HepG2 (cell line): ENCODE measurements around the gene SELENOV. TPM values are rescaled to one million over a fixed set of nuclear protein-coding genes. Genes with fewer than 3 reads are reported as not detected.
A peak's percentile ranks its signal among the peaks of the same experiment; 100 is the strongest.

Experiments
- BHLHE40 ChIP-seq: IDR thresholded peaks from 2 replicates; pipeline ENCODE4 v1.6.1; 2011; ENCODE audit warnings: low read length, improper control_type of control experiment
- CREB1 ChIP-seq, 2 experiments: fragments of 450-650 bp in 1 of 2; IDR thresholded peaks; 2 replicates each; pipeline ENCODE4 v1.6.1; 2016 to 2017; ENCODE audit warnings: control low read depth in 1 of 2, mild to moderate bottlenecking in 1 of 2, missing compliant biosample characterization in 1 of 2, missing genetic modification characterization in 1 of 2
- EED ChIP-seq: sonication (generic); formaldehyde crosslinking; IDR thresholded peaks from 2 replicates; pipeline ENCODE4 v1.5.0; 2020; ENCODE audit warnings: mild to moderate bottlenecking, missing genetic modification reagents
- HNRNPLL ChIP-seq: fragments of 200-400 bp; formaldehyde crosslinking; IDR thresholded peaks from 2 replicates; pipeline ENCODE4 v1.6.1; 2017; ENCODE audit warnings: mild to moderate bottlenecking, low read depth, low read length; ENCODE audit not compliant: poor library complexity, severe bottlenecking
- IRF2 ChIP-seq: IDR thresholded peaks from 2 replicates; pipeline ENCODE4 v1.6.1; 2018; ENCODE audit warnings: missing genetic modification reagents, missing compliant biosample characterization
- JUN ChIP-seq: sonication (generic); formaldehyde crosslinking; IDR thresholded peaks from 2 replicates; pipeline ENCODE4 v1.4.0; 2020; ENCODE audit warnings: mild to moderate bottlenecking, missing genetic modification reagents
- KDM3A ChIP-seq: IDR thresholded peaks from 2 replicates; pipeline ENCODE4 v1.6.1; 2018; ENCODE audit warnings: low read depth, missing compliant biosample characterization
- NFE2L2 ChIP-seq: fragments of 150-350 bp; IDR thresholded peaks from 2 replicates; pipeline ENCODE4 v1.6.1; 2014; ENCODE audit warnings: low read length
- NPAS2 ChIP-seq: sonication (generic); formaldehyde crosslinking; IDR thresholded peaks from 2 replicates; pipeline ENCODE4 v1.8.0; 2022; ENCODE audit warnings: mild to moderate bottlenecking, missing genetic modification reagents, borderline replicate concordance
- NR3C1 ChIP-seq: sonication (generic); formaldehyde crosslinking; IDR thresholded peaks from 2 replicates; pipeline ENCODE4 v1.4.0; 2020; ENCODE audit warnings: missing genetic modification reagents
- RARA ChIP-seq: IDR thresholded peaks from 2 replicates; pipeline ENCODE4 v1.6.1; 2016; ENCODE audit warnings: missing genetic modification reagents, missing compliant biosample characterization
- RBFOX2 ChIP-seq: fragments of 200-400 bp; formaldehyde crosslinking; IDR thresholded peaks from 2 replicates; pipeline ENCODE4 v1.6.1; 2017; ENCODE audit warnings: low read depth, mild to moderate bottlenecking, low read length
- RCOR2 ChIP-seq: IDR thresholded peaks from 2 replicates; pipeline ENCODE4 v1.6.1; 2016; ENCODE audit warnings: missing biosample characterization, missing genetic modification reagents
- RFX3 ChIP-seq: IDR thresholded peaks from 2 replicates; pipeline ENCODE4 v1.6.1; 2016; ENCODE audit warnings: missing biosample characterization, missing genetic modification reagents
- SATB2 ChIP-seq: sonication (generic); formaldehyde crosslinking; IDR thresholded peaks from 2 replicates; pipeline ENCODE4 v1.5.0; 2020; ENCODE audit warnings: missing genetic modification reagents
- SMAD1 ChIP-seq: sonication (generic); formaldehyde crosslinking; IDR thresholded peaks from 2 replicates; pipeline ENCODE4 v1.4.0; 2020; ENCODE audit warnings: missing genetic modification reagents, low read depth, mild to moderate bottlenecking, borderline replicate concordance
- TRIM22 ChIP-seq: fragments of 450-650 bp; IDR thresholded peaks from 2 replicates; pipeline ENCODE4 v1.6.1; 2017
- ZBTB20 ChIP-seq: sonication (generic); formaldehyde crosslinking; IDR thresholded peaks from 2 replicates; pipeline ENCODE4 v1.8.1; 2023; ENCODE audit warnings: missing genetic modification reagents, low read depth, mild to moderate bottlenecking, borderline replicate concordance
- ZBTB37 ChIP-seq: sonication (generic); formaldehyde crosslinking; IDR thresholded peaks from 2 replicates; pipeline ENCODE4 v1.4.0; 2020; ENCODE audit warnings: mild to moderate bottlenecking, missing genetic modification reagents
- ZNF331 ChIP-seq: sonication (generic); formaldehyde crosslinking; IDR thresholded peaks from 2 replicates; pipeline ENCODE4 v1.4.0; 2020; ENCODE audit warnings: missing genetic modification reagents
- ZNF343 ChIP-seq: sonication (generic); formaldehyde crosslinking; IDR thresholded peaks from 2 replicates; pipeline ENCODE4 v1.4.0; 2020; ENCODE audit warnings: mild to moderate bottlenecking, missing genetic modification reagents
- ZNF652 ChIP-seq: IDR thresholded peaks from 2 replicates; pipeline ENCODE4 v1.6.1; 2016; ENCODE audit warnings: low read depth, borderline replicate concordance
- ZNF660 ChIP-seq: sonication (generic); formaldehyde crosslinking; IDR thresholded peaks from 2 replicates; pipeline ENCODE4 v1.5.1; 2020; ENCODE audit warnings: mild to moderate bottlenecking, low read depth, missing genetic modification reagents, borderline replicate concordance
- ZNF7 ChIP-seq: IDR thresholded peaks from 2 replicates; pipeline ENCODE4 v1.6.1; 2016; ENCODE audit warnings: missing biosample characterization, missing genetic modification reagents
- ZNF720 ChIP-seq: sonication (generic); formaldehyde crosslinking; IDR thresholded peaks from 2 replicates; pipeline ENCODE4 v1.4.0; 2020; ENCODE audit warnings: missing genetic modification reagents
- ZNF780A ChIP-seq: sonication (generic); formaldehyde crosslinking; IDR thresholded peaks from 2 replicates; pipeline ENCODE4 v1.8.0; 2022; ENCODE audit warnings: mild to moderate bottlenecking, missing genetic modification reagents, moderate library complexity
- ZNF878 ChIP-seq: sonication (generic); formaldehyde crosslinking; IDR thresholded peaks from 2 replicates; pipeline ENCODE4 v1.8.1; 2023; ENCODE audit warnings: mild to moderate bottlenecking, missing genetic modification reagents, moderate library complexity
- ZSCAN22 ChIP-seq: sonication (generic); formaldehyde crosslinking; IDR thresholded peaks from 2 replicates; pipeline ENCODE4 v1.4.0; 2020; ENCODE audit warnings: mild to moderate bottlenecking, missing genetic modification reagents
- polyA plus RNA-seq, 8 experiments: library from polyadenylated mRNA; depleted of rRNA in 3 of 8; stranded (reverse) in 7 of 8; unstranded in 1 of 8; fragments of >200 nt; fragmentation: Illumina TruSeq in 4 of 8; extraction: Trizol in 4 of 8; gene quantifications; 2 replicates each; pipeline versions ENCODE4 v1.2.1 to v1.2.3, GENCODE V29; 2011 to 2016; ENCODE audit warnings: low read depth in 4 of 8, missing spikeins in 1 of 8, mixed read lengths in 1 of 8; ENCODE audit not compliant: insufficient read depth in 1 of 8
- total RNA-seq, 5 experiments: library from RNA; depleted of rRNA; stranded (reverse); fragments of >200 nt; fragmentation: Illumina TruSeq; extraction: Trizol; gene quantifications; 2 replicates each; pipeline ENCODE4 v1.2.3, GENCODE V29; 2016; ENCODE audit warnings: low read depth in 1 of 5
- TF ChIP-seq, protein P1 (sequence below): IDR thresholded peaks from 2 replicates; pipeline ENCODE4 v1.6.1; 2016; ENCODE audit warnings: mild to moderate bottlenecking

The SELENOV gene
- total and polyA plus RNA-seq, 2 of the 13 experiments (the other 11 are each of a cell fraction or from before 2014, with no cell fraction given) = not detected

- no peak for TF ChIP-seq ZNF780A
- TF ChIP-seq ZNF7 (CRISPR knock-in tag) = no peak
- TF ChIP-seq, protein P1, sequence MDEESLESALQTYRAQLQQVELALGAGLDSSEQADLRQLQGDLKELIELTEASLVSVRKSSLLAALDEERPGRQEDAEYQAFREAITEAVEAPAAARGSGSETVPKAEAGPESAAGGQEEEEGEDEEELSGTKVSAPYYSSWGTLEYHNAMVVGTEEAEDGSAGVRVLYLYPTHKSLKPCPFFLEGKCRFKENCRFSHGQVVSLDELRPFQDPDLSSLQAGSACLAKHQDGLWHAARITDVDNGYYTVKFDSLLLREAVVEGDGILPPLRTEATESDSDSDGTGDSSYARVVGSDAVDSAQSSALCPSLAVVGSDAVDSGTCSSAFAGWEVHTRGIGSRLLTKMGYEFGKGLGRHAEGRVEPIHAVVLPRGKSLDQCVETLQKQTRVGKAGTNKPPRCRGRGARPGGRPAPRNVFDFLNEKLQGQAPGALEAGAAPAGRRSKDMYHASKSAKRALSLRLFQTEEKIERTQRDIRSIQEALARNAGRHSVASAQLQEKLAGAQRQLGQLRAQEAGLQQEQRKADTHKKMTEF (CRISPR knock-in tag) = peak; percentile 77
- TF ChIP-seq IRF2 = 0 out of 2 replicates have a peak, but pooled peaks have one; percentile 50
- no peak; the same call in 1 of the 2 replicates for TF ChIP-seq SMAD1 (CRISPR knock-in tag)
- TF ChIP-seq SATB2 (CRISPR knock-in tag) = no peak
- TF ChIP-seq BHLHE40 = peak; percentile 63
- TF ChIP-seq ZNF660 (CRISPR knock-in tag) = no peak
- no peak for TF ChIP-seq NFE2L2
- no peak for TF ChIP-seq ZBTB37 (CRISPR knock-in tag)
- TF ChIP-seq HNRNPLL = peak; percentile 88
- no peak for TF ChIP-seq RARA
- TF ChIP-seq ZNF878 (CRISPR knock-in tag) = no peak
- TF ChIP-seq RCOR2 (CRISPR knock-in tag) = no peak
- no peak for TF ChIP-seq ZBTB20 (CRISPR knock-in tag)
- no peak for TF ChIP-seq ZNF720
- TF ChIP-seq KDM3A (CRISPR knock-in tag) = peak; percentile 2; the same call in 1 of the 2 replicates
- TF ChIP-seq TRIM22 = no peak
- no peak for TF ChIP-seq ZNF652 (CRISPR knock-in tag)
- peak; percentile 38; the same call in 1 of the 2 replicates for TF ChIP-seq RFX3 (CRISPR knock-in tag)
- TF ChIP-seq CREB1 (IDR thresholded peaks at IDR 0.05) = peak; percentile 41; the same call in 1 of the 2 replicates
- no peak for TF ChIP-seq CREB1 (CRISPR knock-in tag; IDR thresholded peaks at IDR 0.05)
- TF ChIP-seq RBFOX2 = peak; percentile 83
- TF ChIP-seq JUN = 0 out of 2 replicates have a peak, but pooled peaks have one; percentile 39
- TF ChIP-seq ZSCAN22 = no peak; the same call in 1 of the 2 replicates
- no peak for TF ChIP-seq NR3C1 (CRISPR knock-in tag)
- no peak for TF ChIP-seq NPAS2 (CRISPR knock-in tag)
- TF ChIP-seq ZNF331 (CRISPR knock-in tag) = peak; percentile 9; the same call in 1 of the 2 replicates
- peak; percentile 55; the same call in 1 of the 2 replicates for TF ChIP-seq EED (CRISPR knock-in tag)
- peak; percentile 74; the same call in 1 of the 2 replicates for TF ChIP-seq ZNF343
These were observed 17.5 kb downstream of the SELENOV start, which contains the start of gene EID2B (continued) for GRCh38 chr19:39532233-39533002.
